ENCODE measurements around the gene GREB1. TPM values are rescaled to one million over a fixed set of nuclear protein-coding genes. Genes with fewer than 3 reads are reported as not detected.

GREB1 gene
- total RNA-seq, 1 experiment from 2014 or later = 16.5 TPM

GRCh38 chr2:11539317-11540147 is 5.7 kb downstream of the GREB1 start:
- no peak overlapping the region for H2AFZ ChIP-seq (ENCODE audit: low read length)
- H3K4me1 ChIP-seq (ENCODE audit: insufficient read depth, low read length) = peaks cover 37% of the 10 kb centered on the region
- no peaks in the 10 kb centered on the region for H3K9me3 ChIP-seq (ENCODE audit: control insufficient read depth, low read depth, low read length)
- no peak overlapping the region for H3K4me2 ChIP-seq (ENCODE audit: insufficient read depth, insufficient read length, low read length)
- H3K23me2 ChIP-seq (ENCODE audit: insufficient read length, low read depth, low read length, poor library complexity, severe bottlenecking) = no peaks in the 10 kb centered on the region
- H3K79me1 ChIP-seq (ENCODE audit: insufficient read depth, low read depth, low read length, poor library complexity, severe bottlenecking) = no peaks in the 10 kb centered on the region
- H3K23ac ChIP-seq (ENCODE audit: insufficient read length, low read depth, low read length) = no peak overlapping the region
- peaks cover 4% of the 10 kb centered on the region; the same call in 1 of the 2 replicates for H3K79me2 ChIP-seq (ENCODE audit: insufficient read depth, low read length)
- H3K9ac ChIP-seq (ENCODE audit: extremely low read depth, insufficient read length, low read length) = no peak overlapping the region
- H4K20me1 ChIP-seq (ENCODE audit: control insufficient read depth, insufficient read depth, insufficient read length) = peaks cover 2% of the 10 kb centered on the region
- H2BK120ac ChIP-seq (ENCODE audit: low read depth, low read length, poor library complexity, severe bottlenecking) = no peak overlapping the region
- no peak overlapping the region for H2AK5ac ChIP-seq (ENCODE audit: insufficient read length, low read length)
- peak overlapping the region; percentile 48; the same call in 1 of the 2 replicates for H3K14ac ChIP-seq (ENCODE audit: insufficient read depth, low read length)
- no peaks in the 10 kb centered on the region for H3K9me3 Mint-ChIP-seq
- H3K27ac ChIP-seq (ENCODE audit: insufficient read length, low read depth, low read length) = no peak overlapping the region
- peak overlapping the region in 1 of 3 experiments; percentile 34; a peak in 2 of 7 replicates for H3K27ac Mint-ChIP-seq
- H3K4me3 Mint-ChIP-seq = peak overlapping the region in 1 of 2 experiments; percentile 4; a peak in 1 of 5 replicates
- H2BK12ac ChIP-seq (ENCODE audit: insufficient read length, low read depth, low read length) = no peak overlapping the region
- no peak overlapping the region for H2BK5ac ChIP-seq (ENCODE audit: insufficient read length, low read length)
- no peak for DNase-seq
- H3K36me3 Mint-ChIP-seq (ENCODE audit: insufficient read depth in 1 of 3, low read depth in 3 of 3) = no peaks in the 10 kb centered on the region; a peak in 1 of 7 replicates
- no peak overlapping the region for H3K18ac ChIP-seq (ENCODE audit: insufficient read length, low read depth, low read length)
- H3K4ac ChIP-seq (ENCODE audit: low read depth, low read length) = no peak overlapping the region
- no peak overlapping the region for H3K56ac ChIP-seq (ENCODE audit: insufficient read length, low read depth, low read length)
- TF ChIP-seq CTCF (conservative IDR thresholded peaks at IDR 0.05) = no peak
- H3K27me3 Mint-ChIP-seq (ENCODE audit: low read depth) = peaks cover 3% of the 10 kb centered on the region
- H4K91ac ChIP-seq (ENCODE audit: insufficient read length, low read depth, low read length) = no peak overlapping the region
- no peak overlapping the region for H4K5ac ChIP-seq (ENCODE audit: insufficient read length, low read depth, low read length)
- peaks cover 41 to 51% of the 10 kb centered on the region in 2 experiments for H3K4me1 Mint-ChIP-seq
- no peak overlapping the region for H2BK15ac ChIP-seq (ENCODE audit: low read depth, low read length)
- no CpG with 5 or more reads among the region's 18 CpGs for WGBS (ENCODE audit: extremely low coverage, insufficient read length, low lambda C conversion rate)
- no peak overlapping the region for H4K8ac ChIP-seq (replicated peaks; ENCODE audit: insufficient read length, low read depth, low read length)
- H2BK20ac ChIP-seq (ENCODE audit: low read depth, low read length, poor library complexity, severe bottlenecking) = no peak overlapping the region
- H3K27me3 ChIP-seq (ENCODE audit: insufficient read depth, low read length) = no peaks in the 10 kb centered on the region
- H3T11ph ChIP-seq (ENCODE audit: low read length) = no peak overlapping the region
